Measurements from ENCODE around the gene IDS.

The IDS gene

DNA sequence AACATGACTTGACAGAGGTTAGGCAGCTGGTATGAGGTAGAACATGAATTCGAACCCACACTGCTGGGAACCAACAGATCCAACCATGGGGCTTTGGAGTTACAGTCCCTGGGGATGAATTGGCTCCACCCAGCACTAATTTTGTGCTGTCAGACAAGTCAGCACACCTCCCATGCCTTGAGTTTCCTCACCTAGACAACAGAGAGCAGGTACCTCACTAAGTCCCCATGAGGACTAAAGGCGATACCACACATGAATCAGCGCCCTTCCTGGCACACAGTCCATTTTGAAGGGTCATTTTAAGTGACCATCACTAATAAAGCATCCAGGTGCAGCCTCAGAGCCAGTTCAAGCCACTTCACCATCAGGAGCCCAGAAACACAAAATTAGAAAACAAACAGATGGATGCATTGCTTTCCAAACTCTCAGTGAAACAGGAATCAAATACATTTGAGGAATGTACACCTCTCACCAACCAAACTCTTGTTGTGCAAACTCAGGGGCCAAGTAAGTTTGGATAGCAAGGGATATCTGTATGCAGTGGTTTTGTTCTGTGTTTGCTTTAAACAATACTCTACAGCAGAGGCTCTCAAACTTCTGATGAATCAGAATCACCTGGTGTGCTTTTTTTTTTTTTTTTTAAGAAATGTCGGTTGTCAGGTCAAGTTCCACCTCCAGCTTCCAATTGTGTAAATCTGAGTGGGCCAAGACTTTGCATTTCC lies 10.1 kb downstream of the IDS start (continued):
- TF ChIP-seq, protein P1, sequence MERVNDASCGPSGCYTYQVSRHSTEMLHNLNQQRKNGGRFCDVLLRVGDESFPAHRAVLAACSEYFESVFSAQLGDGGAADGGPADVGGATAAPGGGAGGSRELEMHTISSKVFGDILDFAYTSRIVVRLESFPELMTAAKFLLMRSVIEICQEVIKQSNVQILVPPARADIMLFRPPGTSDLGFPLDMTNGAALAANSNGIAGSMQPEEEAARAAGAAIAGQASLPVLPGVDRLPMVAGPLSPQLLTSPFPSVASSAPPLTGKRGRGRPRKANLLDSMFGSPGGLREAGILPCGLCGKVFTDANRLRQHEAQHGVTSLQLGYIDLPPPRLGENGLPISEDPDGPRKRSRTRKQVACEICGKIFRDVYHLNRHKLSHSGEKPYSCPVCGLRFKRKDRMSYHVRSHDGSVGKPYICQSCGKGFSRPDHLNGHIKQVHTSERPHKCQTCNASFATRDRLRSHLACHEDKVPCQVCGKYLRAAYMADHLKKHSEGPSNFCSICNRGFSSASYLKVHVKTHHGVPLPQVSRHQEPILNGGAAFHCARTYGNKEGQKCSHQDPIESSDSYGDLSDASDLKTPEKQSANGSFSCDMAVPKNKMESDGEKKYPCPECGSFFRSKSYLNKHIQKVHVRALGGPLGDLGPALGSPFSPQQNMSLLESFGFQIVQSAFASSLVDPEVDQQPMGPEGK (CRISPR knock-in tag; IDR thresholded peaks at IDR 0.05; ENCODE audit: borderline replicate concordance): no peak
- TF ChIP-seq ZNF70 (CRISPR knock-in tag; IDR thresholded peaks at IDR 0.05) (no peak), ZC3H10 (CRISPR knock-in tag; IDR thresholded peaks at IDR 0.05) (no peak), GLIS3 (CRISPR knock-in tag; IDR thresholded peaks at IDR 0.05) (no peak), PPARA (CRISPR knock-in tag; IDR thresholded peaks at IDR 0.05; ENCODE audit: borderline replicate concordance) (no peak), ISL1 (CRISPR knock-in tag; IDR thresholded peaks at IDR 0.05) (no peak), ZNF8 (CRISPR knock-in tag; IDR thresholded peaks at IDR 0.05) (no peak)
- TF ChIP-seq, protein P2, sequence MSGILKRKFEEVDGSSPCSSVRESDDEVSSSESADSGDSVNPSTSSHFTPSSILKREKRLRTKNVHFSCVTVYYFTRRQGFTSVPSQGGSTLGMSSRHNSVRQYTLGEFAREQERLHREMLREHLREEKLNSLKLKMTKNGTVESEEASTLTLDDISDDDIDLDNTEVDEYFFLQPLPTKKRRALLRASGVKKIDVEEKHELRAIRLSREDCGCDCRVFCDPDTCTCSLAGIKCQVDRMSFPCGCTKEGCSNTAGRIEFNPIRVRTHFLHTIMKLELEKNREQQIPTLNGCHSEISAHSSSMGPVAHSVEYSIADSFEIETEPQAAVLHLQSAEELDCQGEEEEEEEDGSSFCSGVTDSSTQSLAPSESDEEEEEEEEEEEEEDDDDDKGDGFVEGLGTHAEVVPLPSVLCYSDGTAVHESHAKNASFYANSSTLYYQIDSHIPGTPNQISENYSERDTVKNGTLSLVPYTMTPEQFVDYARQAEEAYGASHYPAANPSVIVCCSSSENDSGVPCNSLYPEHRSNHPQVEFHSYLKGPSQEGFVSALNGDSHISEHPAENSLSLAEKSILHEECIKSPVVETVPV (CRISPR knock-in tag; IDR thresholded peaks at IDR 0.05): no peak
- TF ChIP-seq, protein P3, sequence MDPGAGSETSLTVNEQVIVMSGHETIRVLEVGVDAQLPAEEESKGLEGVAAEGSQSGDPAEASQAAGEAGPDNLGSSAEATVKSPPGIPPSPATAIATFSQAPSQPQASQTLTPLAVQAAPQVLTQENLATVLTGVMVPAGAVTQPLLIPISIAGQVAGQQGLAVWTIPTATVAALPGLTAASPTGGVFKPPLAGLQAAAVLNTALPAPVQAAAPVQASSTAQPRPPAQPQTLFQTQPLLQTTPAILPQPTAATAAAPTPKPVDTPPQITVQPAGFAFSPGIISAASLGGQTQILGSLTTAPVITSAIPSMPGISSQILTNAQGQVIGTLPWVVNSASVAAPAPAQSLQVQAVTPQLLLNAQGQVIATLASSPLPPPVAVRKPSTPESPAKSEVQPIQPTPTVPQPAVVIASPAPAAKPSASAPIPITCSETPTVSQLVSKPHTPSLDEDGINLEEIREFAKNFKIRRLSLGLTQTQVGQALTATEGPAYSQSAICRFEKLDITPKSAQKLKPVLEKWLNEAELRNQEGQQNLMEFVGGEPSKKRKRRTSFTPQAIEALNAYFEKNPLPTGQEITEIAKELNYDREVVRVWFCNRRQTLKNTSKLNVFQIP (CRISPR knock-in tag; IDR thresholded peaks at IDR 0.05; ENCODE audit: borderline replicate concordance, low read depth): no peak

DNA sequence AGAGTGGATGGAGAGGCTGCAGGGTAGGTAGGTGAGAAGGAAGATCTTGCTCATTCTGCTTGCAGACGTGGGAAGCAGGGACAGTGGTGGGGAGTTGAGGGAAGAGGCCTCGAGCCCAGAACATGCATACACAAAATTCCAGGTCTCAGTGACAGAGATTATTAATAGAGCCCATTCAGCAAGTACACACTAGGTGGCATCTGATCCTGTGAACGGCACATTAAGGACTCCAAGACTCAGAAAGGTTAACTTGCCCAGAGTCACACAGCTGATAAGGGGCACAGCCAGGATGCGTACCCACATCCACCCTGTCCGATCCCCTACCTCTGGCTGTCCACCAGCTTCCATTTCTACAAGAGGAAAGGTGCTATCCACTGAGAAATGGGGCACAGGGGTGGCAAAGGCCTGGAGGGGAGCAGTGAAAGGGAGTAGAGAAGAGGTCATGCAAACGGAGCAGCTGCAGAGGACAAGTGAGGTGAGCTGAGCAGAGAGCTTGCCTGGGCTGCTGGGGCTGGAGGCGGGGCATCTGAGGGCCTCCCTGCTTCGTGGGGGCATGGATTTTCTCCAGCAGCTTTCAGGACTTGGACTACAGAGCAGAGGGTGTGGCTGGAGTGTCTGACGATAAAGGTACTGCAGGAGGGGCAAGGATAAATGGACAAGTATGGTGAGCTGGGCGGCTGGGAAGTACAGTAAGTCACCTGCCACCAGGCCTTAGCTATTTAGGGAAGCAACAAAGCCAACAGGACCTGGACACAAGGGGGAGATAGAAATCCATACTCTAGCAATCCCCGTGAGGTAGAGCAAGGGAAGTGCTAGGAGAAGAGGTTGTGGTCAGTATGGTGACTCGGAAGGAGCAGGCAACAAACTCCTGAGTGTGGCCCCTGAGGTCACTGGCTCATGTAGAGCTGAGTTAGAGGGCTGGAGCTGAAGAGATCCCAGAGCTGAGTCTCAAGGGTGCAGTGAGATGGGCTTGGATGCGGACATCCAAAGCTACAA lies 11.2 kb downstream of the IDS start:
- peak; percentile 12; the same call in 2 of the 3 replicates for ATAC-seq
- TF ChIP-seq PPARA (CRISPR knock-in tag; IDR thresholded peaks at IDR 0.05; ENCODE audit: borderline replicate concordance) (no peak), GLIS3 (CRISPR knock-in tag; IDR thresholded peaks at IDR 0.05) (no peak), ZFP3 (CRISPR knock-in tag; IDR thresholded peaks at IDR 0.05) (no peak), TCF4 (CRISPR knock-in tag; IDR thresholded peaks at IDR 0.05; ENCODE audit: borderline replicate concordance) (no peak), ESRRG (CRISPR knock-in tag; IDR thresholded peaks at IDR 0.05) (no peak), SNAI2 (CRISPR knock-in tag; IDR thresholded peaks at IDR 0.05) (no peak), ZNF565 (CRISPR knock-in tag; conservative IDR thresholded peaks at IDR 0.05; ENCODE audit: low read depth) (no peak), ISL1 (CRISPR knock-in tag; IDR thresholded peaks at IDR 0.05) (no peak), CSDC2 (CRISPR knock-in tag; IDR thresholded peaks at IDR 0.05) (no peak), RARB (CRISPR knock-in tag; IDR thresholded peaks at IDR 0.05) (no peak), ZNF8 (CRISPR knock-in tag; IDR thresholded peaks at IDR 0.05) (no peak), OSR1 (CRISPR knock-in tag; IDR thresholded peaks at IDR 0.05) (no peak)
- TF ChIP-seq, protein P2 (CRISPR knock-in tag; IDR thresholded peaks at IDR 0.05): no peak
- TF ChIP-seq, protein P3 (CRISPR knock-in tag; IDR thresholded peaks at IDR 0.05; ENCODE audit: borderline replicate concordance, low read depth): no peak
- TF ChIP-seq, protein P1 (CRISPR knock-in tag; IDR thresholded peaks at IDR 0.05; ENCODE audit: borderline replicate concordance): no peak
- TF ChIP-seq, protein P4, sequence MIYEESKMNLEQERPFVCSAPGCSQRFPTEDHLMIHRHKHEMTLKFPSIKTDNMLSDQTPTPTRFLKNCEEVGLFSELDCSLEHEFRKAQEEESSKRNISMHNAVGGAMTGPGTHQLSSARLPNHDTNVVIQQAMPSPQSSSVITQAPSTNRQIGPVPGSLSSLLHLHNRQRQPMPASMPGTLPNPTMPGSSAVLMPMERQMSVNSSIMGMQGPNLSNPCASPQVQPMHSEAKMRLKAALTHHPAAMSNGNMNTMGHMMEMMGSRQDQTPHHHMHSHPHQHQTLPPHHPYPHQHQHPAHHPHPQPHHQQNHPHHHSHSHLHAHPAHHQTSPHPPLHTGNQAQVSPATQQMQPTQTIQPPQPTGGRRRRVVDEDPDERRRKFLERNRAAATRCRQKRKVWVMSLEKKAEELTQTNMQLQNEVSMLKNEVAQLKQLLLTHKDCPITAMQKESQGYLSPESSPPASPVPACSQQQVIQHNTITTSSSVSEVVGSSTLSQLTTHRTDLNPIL (CRISPR knock-in tag; IDR thresholded peaks at IDR 0.05; ENCODE audit: low read depth): no peak
